Keratinocyte (primary cell): ENCODE data around the gene AGAP1. TPM values are rescaled to one million over a fixed set of nuclear protein-coding genes. Genes with fewer than 3 reads are reported as not detected.

Experiments
- DNase-seq: peaks from one replicate; pipeline ENCODE4 v3.0.0-alpha.2; 2011; ENCODE audit warnings: low read depth, missing footprints, low spot score
- FAIRE-seq: peaks from 2 replicates; lab custom pipeline; 2011; peaks lifted over from hg19 to GRCh38; lab: Jason Lieb, UNC
- H2AFZ ChIP-seq: 2 replicates; pipeline ENCODE4 v1.6.0; 2012; ENCODE audit warnings: low read length, control low read depth, inconsistent platforms; ENCODE audit not compliant: control insufficient read depth
- H3K27ac ChIP-seq: 2 replicates; pipeline ENCODE4 v1.5.1; 2011; ENCODE audit warnings: low read length; ENCODE audit not compliant: control insufficient read depth, insufficient read depth
- H3K27me3 ChIP-seq: 3 replicates; pipeline ENCODE4 v1.6.0; 2011; ENCODE audit warnings: low read length; ENCODE audit not compliant: control insufficient read depth, insufficient read depth; ENCODE audit errors: extremely low read depth
- H3K36me3 ChIP-seq, 2 experiments: 2 replicates in 1 of 2; 3 replicates in 1 of 2; pipeline ENCODE4 v1.5.1; 2011; ENCODE audit warnings: low read length in 2 of 2, mild to moderate bottlenecking in 1 of 2; ENCODE audit not compliant: control insufficient read depth in 2 of 2, insufficient read depth in 2 of 2; ENCODE audit errors: extremely low read depth in 1 of 2
- H3K4me1 ChIP-seq: 3 replicates; pipeline ENCODE4 v1.5.1; 2011; ENCODE audit warnings: low read length; ENCODE audit not compliant: control insufficient read depth, insufficient read depth; ENCODE audit errors: extremely low read depth
- H3K4me2 ChIP-seq: 3 replicates; pipeline ENCODE4 v1.6.0; 2011; ENCODE audit warnings: low read depth, low read length; ENCODE audit not compliant: control insufficient read depth, insufficient read depth; ENCODE audit errors: extremely low read depth
- H3K4me3 ChIP-seq, 3 experiments: fragments of 200-600 bp in 1 of 3; sonication (generic) in 1 of 3; 2 replicates in 2 of 3; 3 replicates in 1 of 3; pipeline ENCODE4 v1.5.1; 2011 to 2016; ENCODE audit warnings: low read length in 3 of 3, mild to moderate bottlenecking in 3 of 3, control low read depth in 2 of 3, inconsistent platforms in 1 of 3, low read depth in 1 of 3, mixed read lengths in 1 of 3, mixed run types in 1 of 3, moderate library complexity in 1 of 3; ENCODE audit not compliant: control insufficient read depth in 2 of 3, insufficient read depth in 2 of 3; ENCODE audit errors: extremely low read depth in 1 of 3
- H3K79me2 ChIP-seq: 2 replicates; pipeline ENCODE4 v1.6.0; 2012; ENCODE audit warnings: low read length; ENCODE audit not compliant: control insufficient read depth, insufficient read depth
- H3K9ac ChIP-seq: 3 replicates; pipeline ENCODE4 v1.6.0; 2011; ENCODE audit warnings: low read length; ENCODE audit not compliant: control insufficient read depth, insufficient read depth; ENCODE audit errors: extremely low read depth
- H3K9me1 ChIP-seq: 3 replicates; pipeline ENCODE4 v1.6.0; 2011; ENCODE audit warnings: low read length; ENCODE audit not compliant: control insufficient read depth, insufficient read depth; ENCODE audit errors: extremely low read depth
- H3K9me3 ChIP-seq: 2 replicates; pipeline ENCODE4 v1.5.1; 2012; ENCODE audit warnings: low read depth, low read length; ENCODE audit not compliant: control insufficient read depth
- H4K20me1 ChIP-seq: 3 replicates; pipeline ENCODE4 v1.6.0; 2011; ENCODE audit warnings: low read length; ENCODE audit not compliant: control insufficient read depth, insufficient read depth; ENCODE audit errors: extremely low read depth
- EZH2 ChIP-seq: IDR thresholded peaks from one replicate; pipeline ENCODE4 v1.6.1; 2012; ENCODE audit warnings: inconsistent platforms, mild to moderate bottlenecking, low read length, moderate library complexity
- dilution Hi-C: fragments of 300-500 bp; cut with MboI; formaldehyde crosslinking; loops from one replicate; pipeline ENCODE4 v1.7.0; 2020; ENCODE audit warnings: low sequenced_read_pairs; ENCODE audit not compliant: extremely low pct_ligation_motif_present
- polyA plus RNA-seq, 5 experiments: library from polyadenylated mRNA; depleted of rRNA in 3 of 5; stranded (reverse) in 3 of 5; stranded (forward) in 1 of 5; unstranded in 1 of 5; fragments of >200 nt; gene quantifications; 1 replicate in 1 of 5; 2 replicates in 3 of 5; 3 replicates in 1 of 5; pipeline versions ENCODE4 v1.2.1 to v1.2.3, GENCODE V29; 2011 to 2012; ENCODE audit warnings: missing spikeins in 2 of 5, low read depth in 1 of 5, low replicate concordance in 1 of 5
- TF ChIP-seq, protein P1 (sequence below), 3 experiments: IDR thresholded peaks in 1 of 3; conservative IDR thresholded peaks in 1 of 3; optimal IDR thresholded peaks in 1 of 3; 2 replicates in 2 of 3; 3 replicates in 1 of 3; pipeline versions ENCODE3 to v1.5.1; 2011; ENCODE audit warnings: low read length in 3 of 3, mild to moderate bottlenecking in 3 of 3, moderate library complexity in 2 of 3, control low read depth in 1 of 3, inconsistent platforms in 1 of 3; ENCODE audit not compliant: insufficient read depth in 2 of 3; ENCODE audit errors: extremely low read depth in 1 of 3

AGAP1 gene
- polyA plus RNA-seq, 1 donor (not counting 4 experiments of a cell fraction or from before 2014, with no cell fraction given), result 12.6 TPM

DNA sequence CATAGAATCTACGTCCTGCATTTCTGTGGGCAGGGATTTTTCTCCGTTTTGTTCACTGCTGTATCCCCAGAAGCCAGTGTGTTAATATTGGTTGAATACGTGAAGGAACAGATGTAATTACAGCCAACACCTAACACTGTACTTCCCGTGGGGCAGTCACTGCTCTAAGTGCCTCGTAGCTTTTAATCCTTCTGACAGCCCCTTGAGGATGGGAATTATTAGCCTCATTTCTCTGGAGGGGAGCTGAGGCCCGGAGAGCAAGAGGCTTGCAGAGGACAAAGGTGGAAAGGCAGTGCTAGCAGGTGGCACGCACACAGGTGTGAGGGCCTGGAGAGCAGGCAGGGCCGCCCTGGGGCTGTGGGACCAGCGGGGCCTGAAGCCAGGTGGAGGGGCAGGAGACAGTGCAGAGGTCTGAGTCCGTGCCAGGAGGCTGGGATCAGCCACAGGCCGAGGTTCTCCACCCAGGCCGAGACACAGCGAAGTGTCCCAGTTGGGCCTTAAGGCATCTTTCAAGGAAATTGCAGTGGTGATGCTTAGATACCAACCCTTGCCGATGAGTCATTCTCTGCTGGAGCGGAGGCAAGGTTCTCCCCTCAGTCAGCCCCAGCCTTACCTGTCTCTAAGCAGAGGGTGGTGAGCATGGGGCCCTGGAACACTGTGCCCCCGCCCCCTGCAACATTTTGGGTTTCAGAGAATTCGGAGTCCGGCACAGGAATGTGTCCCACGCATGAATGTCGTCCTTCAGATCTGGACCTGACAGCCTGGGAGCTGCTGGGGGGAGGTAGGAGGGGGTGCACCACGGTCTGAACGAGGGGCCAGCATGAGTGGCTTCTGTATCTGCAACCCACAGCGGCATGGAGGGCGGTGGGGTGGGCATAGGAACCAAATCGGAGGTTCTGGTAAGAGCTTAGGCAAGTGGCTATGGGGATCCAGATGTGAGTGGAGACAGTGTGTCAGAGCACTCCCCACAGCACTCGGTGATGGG lies 551.7 kb downstream of the AGAP1 start:
- Histone ChIP-seq H3K27ac (no peak overlapping the region), H3K9ac (no peak overlapping the region), H2AFZ (no peak overlapping the region), H3K4me2 (no peak overlapping the region), H3K9me1 (no peaks in the 10 kb centered on the region), H4K20me1 (no peaks in the 10 kb centered on the region), H3K36me3 (peaks cover 3 to 7% of the 10 kb centered on the region in 2 experiments), H3K9me3 (no peaks in the 10 kb centered on the region), H3K79me2 (no peaks in the 10 kb centered on the region), H3K4me1 (peaks cover 23% of the 10 kb centered on the region), H3K27me3 (no peaks in the 10 kb centered on the region), H3K4me3 (no peak overlapping the region)
- TF ChIP-seq EZH2, result no peak
- TF ChIP-seq, protein P1, sequence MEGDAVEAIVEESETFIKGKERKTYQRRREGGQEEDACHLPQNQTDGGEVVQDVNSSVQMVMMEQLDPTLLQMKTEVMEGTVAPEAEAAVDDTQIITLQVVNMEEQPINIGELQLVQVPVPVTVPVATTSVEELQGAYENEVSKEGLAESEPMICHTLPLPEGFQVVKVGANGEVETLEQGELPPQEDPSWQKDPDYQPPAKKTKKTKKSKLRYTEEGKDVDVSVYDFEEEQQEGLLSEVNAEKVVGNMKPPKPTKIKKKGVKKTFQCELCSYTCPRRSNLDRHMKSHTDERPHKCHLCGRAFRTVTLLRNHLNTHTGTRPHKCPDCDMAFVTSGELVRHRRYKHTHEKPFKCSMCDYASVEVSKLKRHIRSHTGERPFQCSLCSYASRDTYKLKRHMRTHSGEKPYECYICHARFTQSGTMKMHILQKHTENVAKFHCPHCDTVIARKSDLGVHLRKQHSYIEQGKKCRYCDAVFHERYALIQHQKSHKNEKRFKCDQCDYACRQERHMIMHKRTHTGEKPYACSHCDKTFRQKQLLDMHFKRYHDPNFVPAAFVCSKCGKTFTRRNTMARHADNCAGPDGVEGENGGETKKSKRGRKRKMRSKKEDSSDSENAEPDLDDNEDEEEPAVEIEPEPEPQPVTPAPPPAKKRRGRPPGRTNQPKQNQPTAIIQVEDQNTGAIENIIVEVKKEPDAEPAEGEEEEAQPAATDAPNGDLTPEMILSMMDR (optimal IDR thresholded peaks at IDR 0.05 in 1 of 3, IDR thresholded peaks at IDR 0.05 in 1 of 3, conservative IDR thresholded peaks at IDR 0.05 in 1 of 3; ENCODE audit: extremely low read depth in 1 of 3, insufficient read depth in 2 of 3, low read length in 3 of 3), result no peak
- DNase-seq (no peak), FAIRE-seq (peak; percentile 90)
- dilution Hi-C loops, result no loop called here

DNA sequence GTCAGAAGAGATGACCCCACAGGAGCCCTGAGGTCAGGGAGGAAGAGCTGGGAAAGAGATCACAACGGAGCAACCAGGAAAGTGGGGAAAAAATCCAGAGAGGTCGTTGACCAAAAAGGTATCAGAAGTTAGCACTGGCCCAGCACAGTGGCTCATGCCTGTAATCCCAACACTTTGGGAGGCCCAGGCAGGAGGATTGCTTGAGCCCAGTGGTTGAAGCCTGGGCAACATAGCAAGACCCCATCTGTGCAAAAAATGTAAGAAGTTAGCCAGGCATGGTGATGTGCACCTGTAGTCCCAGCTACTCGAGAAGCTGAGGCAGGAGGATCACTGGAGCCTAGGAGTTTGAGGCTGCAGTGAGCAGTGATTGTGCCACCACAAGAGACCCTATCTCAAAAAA lies 552.9 kb downstream of the AGAP1 start:
- Histone ChIP-seq H3K27me3 (no peaks in the 10 kb centered on the region), H3K4me1 (peaks cover 11% of the 10 kb centered on the region), H2AFZ (no peak overlapping the region), H3K36me3 (peaks cover 3 to 7% of the 10 kb centered on the region in 2 experiments), H3K9me3 (no peaks in the 10 kb centered on the region), H4K20me1 (no peaks in the 10 kb centered on the region), H3K9me1 (no peaks in the 10 kb centered on the region), H3K27ac (no peak overlapping the region), H3K9ac (no peak overlapping the region), H3K4me3 (no peak overlapping the region), H3K79me2 (no peaks in the 10 kb centered on the region), H3K4me2 (no peak overlapping the region)
- no peak for FAIRE-seq
- DNase-seq, result no peak
- TF ChIP-seq, protein P1 (optimal IDR thresholded peaks at IDR 0.05 in 1 of 3, IDR thresholded peaks at IDR 0.05 in 1 of 3, conservative IDR thresholded peaks at IDR 0.05 in 1 of 3; ENCODE audit: extremely low read depth in 1 of 3, insufficient read depth in 2 of 3, low read length in 3 of 3), result no peak
- no peak for TF ChIP-seq EZH2
- dilution Hi-C loops, result no loop called here
